GM19328 (cell line): Measurements from ENCODE around the gene TTC29.
"Not testable (repeated sequence)": the region's sequence is repeated elsewhere in the genome, so short reads cannot be mapped to it uniquely, and the experiment has no call there.

Experiments used
- ATAC-seq: cut with Tn5 transposase; IDR thresholded peaks from one replicate; pipeline ENCODE4 v1.9.1; 2021; ENCODE audit warnings: mild to moderate bottlenecking, moderate library complexity; ENCODE audit not compliant: unreplicated experiment

The TTC29 gene

DNA sequence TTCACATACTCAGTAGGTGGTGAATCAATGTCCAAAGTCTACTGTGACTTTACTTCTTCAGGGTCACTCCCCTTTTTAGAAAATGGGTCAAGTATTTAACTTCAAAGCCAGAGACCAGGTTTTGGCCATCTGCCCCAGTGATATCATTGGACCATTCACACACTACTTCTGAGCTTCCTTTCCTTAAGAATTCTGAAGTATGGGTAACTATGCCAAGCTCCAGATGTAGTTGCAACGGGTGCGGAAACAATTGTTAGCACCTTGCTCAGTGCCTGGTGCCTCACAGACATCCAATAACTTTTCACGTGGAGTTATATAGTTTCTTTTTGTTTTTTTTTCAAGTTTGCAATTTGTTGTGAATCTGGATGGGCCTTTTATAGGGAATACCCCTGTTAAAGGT, 62.6 kb downstream of the TTC29 start:
- no peak for ATAC-seq

- ATAC-seq: no peak
Observed at GRCh38 chr4:146857298-146857697, 88.4 kb downstream of the TTC29 start.

- ATAC-seq: no peak
Observed at GRCh38 chr4:146855761-146856160, 89.9 kb downstream of the TTC29 start.

DNA sequence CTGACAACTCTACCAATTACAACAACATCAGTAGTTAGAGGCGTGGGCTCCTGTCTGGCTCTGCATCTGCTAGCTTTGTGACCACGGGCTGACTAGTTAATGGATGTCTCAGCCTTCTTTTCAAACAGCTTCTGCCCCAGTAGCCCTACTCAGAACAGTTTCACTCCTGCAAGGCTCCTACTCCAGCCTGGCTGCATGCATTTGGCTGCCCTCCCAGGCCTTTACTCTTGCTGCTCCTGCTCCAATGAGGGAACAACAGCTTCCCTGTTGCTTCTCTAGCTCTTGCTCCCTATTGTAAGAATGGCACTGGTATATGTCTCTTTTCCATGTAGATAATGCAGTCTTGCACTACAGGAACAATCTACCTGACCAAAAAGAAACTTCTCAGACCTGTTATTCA, 93.3 kb downstream of the TTC29 start:
- no peak for ATAC-seq

- no peak for ATAC-seq
Observed at GRCh38 chr4:146847345-146847744, 98.3 kb downstream of the TTC29 start.

DNA sequence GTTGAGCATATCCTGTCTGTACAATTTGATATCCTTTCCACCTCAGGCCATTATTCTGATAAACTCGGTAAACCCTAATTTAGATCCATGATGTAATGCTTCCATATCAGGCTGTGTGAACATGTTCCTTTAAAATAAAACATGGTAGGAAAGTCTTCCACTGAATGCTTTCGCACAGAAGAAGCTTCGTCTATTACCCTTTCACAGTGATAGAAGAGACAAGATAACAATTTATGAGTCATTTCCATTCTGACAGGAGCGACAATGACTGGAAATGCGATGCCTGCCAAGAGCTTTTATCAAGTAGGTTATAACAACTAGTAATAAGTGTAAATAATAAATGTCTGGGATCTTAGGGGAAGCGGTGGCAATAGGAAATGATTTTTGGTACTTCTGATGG, 98.8 kb downstream of the TTC29 start:
- no peak for ATAC-seq

DNA sequence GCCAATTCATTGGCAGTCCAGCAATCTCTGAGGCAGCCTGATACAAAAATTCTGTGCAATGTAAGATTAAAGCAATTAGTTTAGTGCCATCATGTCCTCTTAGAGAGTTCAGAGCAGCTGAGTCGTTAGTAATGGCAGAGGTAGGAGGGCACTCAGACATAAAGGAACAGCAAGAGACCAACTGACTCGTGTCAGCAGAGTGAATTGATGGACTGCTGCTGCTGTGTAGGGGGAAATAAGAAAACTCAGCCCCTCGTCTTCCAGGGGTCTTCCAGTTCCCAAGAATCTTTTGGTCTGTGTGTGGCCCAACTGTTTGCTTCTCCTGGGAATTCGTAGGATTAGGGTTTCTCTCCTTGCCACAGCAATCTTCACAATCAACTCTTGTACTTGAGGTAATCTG, 100.9 kb downstream of the TTC29 start:
- ATAC-seq: no peak

- no peak for ATAC-seq
Observed at GRCh38 chr4:146842876-146843275, 102.8 kb downstream of the TTC29 start.

GRCh38 chr4:146840731-146841130, 104.9 kb downstream of the TTC29 start:
- no peak for ATAC-seq

DNA sequence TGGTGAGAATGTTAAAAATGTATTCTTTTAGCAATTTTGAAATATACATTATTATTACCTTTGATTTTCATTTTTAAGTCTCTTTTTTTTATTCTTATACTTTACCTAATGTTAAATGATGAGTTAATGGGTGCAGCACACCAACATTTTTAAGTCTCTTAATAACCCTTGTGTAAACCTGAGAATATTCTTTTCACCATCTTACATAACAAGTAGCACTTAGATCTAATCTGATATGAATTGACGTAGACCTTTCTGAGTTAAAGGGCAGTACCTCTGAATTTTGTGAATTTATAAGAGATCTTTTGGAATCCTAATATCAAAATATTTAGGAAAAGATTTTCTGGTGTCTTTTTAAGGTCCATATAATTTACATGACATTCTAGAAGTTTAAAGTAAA, 110.6 kb downstream of the TTC29 start:
- no peak for ATAC-seq

DNA sequence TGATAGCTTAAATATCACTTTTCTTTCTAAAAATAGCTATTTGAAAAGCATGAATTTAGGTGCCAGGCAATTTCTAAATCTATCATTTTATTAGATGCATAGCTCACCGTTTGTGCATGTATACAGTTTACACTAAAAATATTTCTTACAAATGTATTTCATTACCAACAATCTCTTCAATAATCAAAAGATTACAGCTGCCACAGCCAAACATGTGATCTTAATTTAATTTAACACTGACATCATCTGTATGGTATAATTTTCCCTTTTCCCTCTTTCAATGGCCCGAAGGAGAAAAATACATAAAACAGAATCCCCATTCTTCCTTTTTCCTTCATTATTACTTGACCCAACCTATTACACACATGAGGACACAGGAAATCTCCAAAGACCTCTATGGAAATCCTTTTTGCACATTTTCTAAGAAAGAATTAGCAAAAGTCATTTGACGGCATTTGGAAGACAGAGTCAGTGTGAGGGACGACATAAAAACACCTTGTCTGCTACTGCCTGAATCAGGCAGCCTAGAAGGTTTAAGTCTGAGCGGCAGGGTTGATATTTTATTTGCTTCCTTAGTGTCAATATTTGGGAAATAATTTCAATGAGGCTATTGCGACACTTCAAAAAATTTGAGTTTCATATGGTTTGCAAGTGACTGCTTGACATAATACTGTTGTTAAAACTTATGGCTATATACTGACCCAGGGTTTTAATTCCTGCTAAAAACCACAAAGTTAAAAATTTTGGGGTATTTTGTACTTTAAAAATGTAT, 111.2 kb downstream of the TTC29 start:
- ATAC-seq: no peak

- ATAC-seq: no peak
Observed at GRCh38 chr4:146833530-146833929, 112.1 kb downstream of the TTC29 start.

DNA sequence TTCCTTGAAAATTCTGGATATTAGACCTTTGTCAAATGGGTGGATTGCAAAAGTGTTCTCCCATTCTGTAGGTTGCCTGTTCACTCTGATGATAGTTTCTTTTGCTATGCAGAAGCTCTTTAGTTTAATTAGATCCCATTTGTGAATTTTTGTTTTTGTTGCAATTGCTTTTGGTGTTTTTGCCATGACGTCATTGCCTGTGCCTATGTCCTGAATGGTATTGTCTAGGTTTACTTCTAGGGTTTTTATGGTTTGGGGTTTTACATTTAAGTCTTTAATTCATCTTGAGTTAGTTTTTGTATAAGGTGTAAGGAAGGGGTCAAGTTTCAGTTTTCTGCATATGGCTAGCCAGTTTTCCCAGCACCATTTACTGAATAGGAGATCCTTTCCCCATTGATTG, 122.7 kb downstream of the TTC29 start:
- not testable (repeated sequence) for ATAC-seq

DNA sequence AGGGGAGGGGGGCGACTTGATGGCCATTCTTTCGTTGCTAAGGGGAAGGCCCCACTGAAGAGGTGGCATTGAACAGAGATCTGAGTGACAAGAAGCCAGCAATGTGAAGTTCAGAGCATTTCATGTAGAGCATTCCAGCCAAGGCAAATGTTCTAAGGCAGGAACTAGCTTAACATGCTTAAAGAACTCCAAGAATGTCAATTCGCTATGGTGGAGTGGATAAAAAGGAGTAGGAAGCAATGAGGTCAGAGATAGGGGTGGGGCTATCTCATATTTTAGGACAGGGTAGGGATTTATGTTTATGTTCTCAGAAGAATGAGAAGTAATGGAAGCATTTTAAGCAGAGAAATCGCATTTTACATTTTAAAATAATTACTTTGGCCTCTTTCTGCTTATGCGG, 130.9 kb downstream of the TTC29 start:
- no peak for ATAC-seq

DNA sequence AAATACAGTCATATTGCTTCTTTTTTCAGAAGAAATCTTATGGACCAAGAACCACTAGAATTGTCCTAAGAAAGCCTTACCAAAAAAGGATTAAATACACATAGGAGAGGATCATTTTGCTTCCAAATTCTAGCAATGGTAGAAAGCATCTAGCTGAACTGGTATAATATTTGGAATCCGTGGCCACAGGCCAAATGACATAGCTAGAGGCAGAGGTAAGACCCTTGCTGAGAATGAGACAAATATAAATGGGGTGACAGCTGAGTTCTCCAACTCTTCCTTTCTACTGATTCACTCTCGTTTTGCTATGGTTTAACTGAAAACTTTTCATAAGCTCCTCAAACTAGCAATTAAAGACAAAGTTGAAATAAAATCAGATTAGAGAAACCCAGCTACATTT, 150.0 kb downstream of the TTC29 start:
- ATAC-seq: no peak

GRCh38 chr4:146793727-146794126, 151.9 kb downstream of the TTC29 start:
- no peak for ATAC-seq

GRCh38 chr4:146791439-146791838, 154.2 kb downstream of the TTC29 start:
- no peak for ATAC-seq

- no peak for ATAC-seq
Observed at GRCh38 chr4:146790515-146790914, 155.1 kb downstream of the TTC29 start.

- ATAC-seq: no peak
Observed at GRCh38 chr4:146787731-146788130, 157.9 kb downstream of the TTC29 start.

- no peak for ATAC-seq
Observed at GRCh38 chr4:146776691-146777090, 169.0 kb downstream of the TTC29 start.

GRCh38 chr4:146763560-146763959, 182.1 kb downstream of the TTC29 start:
- ATAC-seq: no peak

GRCh38 chr4:146762016-146762415, 183.6 kb downstream of the TTC29 start:
- no peak for ATAC-seq

DNA sequence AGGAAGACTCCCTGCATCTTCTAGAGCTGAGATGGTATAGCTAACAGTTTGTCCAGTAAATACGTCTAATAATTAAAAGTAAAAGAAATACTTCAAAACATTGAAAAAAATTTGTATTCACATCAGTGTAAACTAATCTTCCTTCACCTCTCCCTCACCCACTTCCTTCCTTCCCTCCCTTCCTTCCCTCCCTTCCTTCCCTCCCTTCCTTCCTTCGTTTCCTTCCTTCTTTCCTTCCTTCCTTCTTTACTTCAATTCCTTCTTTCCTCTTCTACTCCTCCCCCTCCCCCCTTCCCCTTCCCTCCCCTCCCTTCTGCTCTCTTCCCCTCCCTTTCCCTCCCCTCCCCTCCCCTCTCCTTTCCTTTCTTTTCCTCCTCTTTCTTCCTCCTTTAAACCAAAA, 203.2 kb downstream of the TTC29 start:
- ATAC-seq: no peak
